HG02870 (cell line): ENCODE measurements around the gene RAPGEF6.
A peak's percentile ranks its signal among the peaks of the same experiment; 100 is the strongest.
"Not testable (repeated sequence)": the region's sequence is repeated elsewhere in the genome, so short reads cannot be mapped to it uniquely, and the experiment has no call there.

Experiments
- ATAC-seq: cut with Tn5 transposase; IDR thresholded peaks from one replicate; pipeline ENCODE4 v1.9.1; 2021; ENCODE audit warnings: mild to moderate bottlenecking, moderate library complexity; ENCODE audit not compliant: unreplicated experiment

Gene RAPGEF6

GRCh38 chr5:131436081-131436480 is 198.9 kb downstream of the RAPGEF6 start:
- ATAC-seq = no peak

GRCh38 chr5:131433109-131433508 is 201.9 kb downstream of the RAPGEF6 start:
- no peak for ATAC-seq

GRCh38 chr5:131431794-131432193 is 203.2 kb downstream of the RAPGEF6 start:
- ATAC-seq = no peak

- no peak for ATAC-seq
These were observed 204.2 kb downstream of the RAPGEF6 start for GRCh38 chr5:131430794-131431193.

GRCh38 chr5:131426011-131426410 is 209.0 kb downstream of the RAPGEF6 start:
- ATAC-seq = no peak

- ATAC-seq = no peak
These were observed 212.0 kb downstream of the RAPGEF6 start for GRCh38 chr5:131423056-131423455.

GRCh38 chr5:131419877-131420276 is 215.2 kb downstream of the RAPGEF6 start:
- no peak for ATAC-seq

GRCh38 chr5:131418846-131419245 is 216.2 kb downstream of the RAPGEF6 start:
- no peak for ATAC-seq

GRCh38 chr5:131417240-131417869 is 217.7 kb downstream of the RAPGEF6 start:
- peak; percentile 38 for ATAC-seq

GRCh38 chr5:131416729-131417128 is 218.3 kb downstream of the RAPGEF6 start:
- ATAC-seq = peak; percentile 66

- peak; percentile 49 for ATAC-seq
These were observed 221.1 kb downstream of the RAPGEF6 start for GRCh38 chr5:131413605-131414559.

GRCh38 chr5:131406975-131407638 is 227.9 kb downstream of the RAPGEF6 start:
- ATAC-seq = no peak

GRCh38 chr5:131406076-131406475 is 229.0 kb downstream of the RAPGEF6 start:
- no peak for ATAC-seq

GRCh38 chr5:131405674-131406073 is 229.4 kb downstream of the RAPGEF6 start:
- no peak for ATAC-seq

- ATAC-seq = no peak
These were observed 234.4 kb downstream of the RAPGEF6 start for GRCh38 chr5:131400585-131400984.

GRCh38 chr5:131399007-131399406 is 236.0 kb downstream of the RAPGEF6 start:
- ATAC-seq = not testable (repeated sequence)

- no peak for ATAC-seq
These were observed 238.3 kb downstream of the RAPGEF6 start for GRCh38 chr5:131396630-131397273.

GRCh38 chr5:131396015-131396414 is 239.0 kb downstream of the RAPGEF6 start:
- peak; percentile 88 for ATAC-seq

- peak; percentile 55 for ATAC-seq
These were observed 240.9 kb downstream of the RAPGEF6 start for GRCh38 chr5:131394128-131394527.

GRCh38 chr5:131393498-131393968 is 241.5 kb downstream of the RAPGEF6 start:
- ATAC-seq = no peak
